Mucosa of descending colon (tissue), 3 donors: ENCODE measurements around the gene ANKRD31. TPM values are rescaled to one million over a fixed set of nuclear protein-coding genes. Genes with fewer than 3 reads are reported as not detected.

Experiments used
- ATAC-seq: fragments of 200-7000 bp; cut with Tn5 transposase; one replicate; pipeline ENCODE4 v1.9.1; 2020; ENCODE audit warnings: mild to moderate bottlenecking, moderate library complexity
- DNase-seq, 3 donors: peaks; one replicate each; pipeline ENCODE4 v3.0.0-alpha.2; 2020
- H3K36me3 ChIP-seq: fragments of 200-600 bp; one replicate; pipeline ENCODE4 v1.8.0; 2021; ENCODE audit warnings: low read depth, mild to moderate bottlenecking
- H3K4me1 ChIP-seq: fragments of 200-600 bp; one replicate; pipeline ENCODE4 v1.8.0; 2021; ENCODE audit warnings: low read depth, mild to moderate bottlenecking
- H3K4me3 ChIP-seq: fragments of 200-600 bp; one replicate; pipeline ENCODE4 v1.8.0; 2021; ENCODE audit warnings: mild to moderate bottlenecking
- H3K9me3 ChIP-seq: fragments of 200-600 bp; one replicate; pipeline ENCODE4 v1.8.0; 2021; ENCODE audit warnings: mild to moderate bottlenecking
- CTCF ChIP-seq: fragments of 200-600 bp; IDR thresholded peaks from one replicate; pipeline ENCODE4 v1.8.0; 2022; ENCODE audit warnings: antibody characterized with exemption, mild to moderate bottlenecking
- intact Hi-C, 2 donors: fragments of 100-400 bp; cut with DNase I in 1 of 2; cut with micrococcal nuclease in 1 of 2; formaldehyde crosslinking; loops; one replicate each; pipeline versions ENCODE4 v1.11.0 to v1.11.1; 2022; cut with DNase I, micrococcal nuclease
- total RNA-seq, 3 donors: library from RNA; stranded (reverse); fragmentation: NEBNext Ultra II Directional in 2 of 3; extraction: Animal tissue kit (Norgen Biotek cat#: 25700) in 2 of 3; gene quantifications; one replicate each; pipeline versions ENCODE4 v1.2.1 to v1.2.4, GENCODE V29; 2021 to 2023
- donor health status: DM: no; HTN: no; CAD: no; lungs with moderate emphysema.
- donor health status: DM: no; HTN: no; CAD: no.
- donor health status: DM: no; HTN: yes; CAD: no.

Gene ANKRD31
- total RNA-seq, 3 donors from 2014 or later = 0.14 to 0.17 (median 0.16) TPM

DNA sequence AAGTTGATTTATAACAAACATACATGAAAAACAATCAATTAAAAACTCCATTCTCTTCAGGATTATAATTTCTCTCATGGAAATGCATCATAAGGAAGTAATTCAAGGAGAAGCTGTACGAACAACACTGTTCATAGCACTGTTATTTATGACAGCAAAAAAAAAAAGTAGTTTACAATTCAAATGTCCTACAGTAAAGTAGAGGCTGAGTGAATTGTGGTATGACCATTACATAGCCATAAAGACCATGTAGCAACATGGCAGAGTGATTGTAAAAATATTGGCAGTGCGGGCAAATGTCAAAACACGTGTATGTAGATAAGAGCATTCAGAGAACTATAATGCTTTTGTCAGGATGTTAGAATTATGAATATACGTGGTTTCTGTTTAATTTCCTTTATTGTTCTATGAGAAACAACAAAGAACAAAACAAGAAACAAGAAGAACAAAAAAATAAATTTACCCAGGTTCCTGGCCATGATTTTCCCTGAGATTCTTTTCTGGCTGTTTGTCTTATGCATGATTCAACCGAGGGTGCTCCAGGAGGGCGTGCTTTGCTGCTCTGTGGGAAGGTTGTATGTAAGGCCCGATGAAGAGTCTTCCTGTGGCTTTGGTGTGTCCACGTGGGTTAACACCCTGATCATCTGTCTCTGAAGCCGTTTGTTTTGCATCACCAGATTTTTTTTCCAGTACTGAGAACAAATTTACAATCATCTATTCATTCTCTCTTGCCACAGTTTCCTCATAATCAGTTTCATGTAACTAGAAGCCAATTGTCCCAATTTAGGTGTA is 213.1 kb downstream of the ANKRD31 start:
- peaks cover 10% of the 10 kb centered on the region for H3K4me1 ChIP-seq
- no peaks in the 10 kb centered on the region for H3K36me3 ChIP-seq
- no peak overlapping the region for H3K4me3 ChIP-seq
- ATAC-seq (peak; percentile 88), DNase-seq (peak in 1 of 3 donors; percentile 28)
- intact Hi-C loops = no loop called here
- H3K9me3 ChIP-seq = no peaks in the 10 kb centered on the region
- TF ChIP-seq CTCF = no peak

- intact Hi-C loops = no loop called here
- ATAC-seq (no peak), DNase-seq (no peak)
- TF ChIP-seq CTCF = no peak
- H3K4me3 ChIP-seq = no peak overlapping the region
- peaks cover 10% of the 10 kb centered on the region for H3K4me1 ChIP-seq
- no peaks in the 10 kb centered on the region for H3K9me3 ChIP-seq
- no peaks in the 10 kb centered on the region for H3K36me3 ChIP-seq
These were observed 214.9 kb downstream of the ANKRD31 start for GRCh38 chr5:75021800-75022199.

- intact Hi-C loops = no loop called here
- TF ChIP-seq CTCF = no peak
- peaks cover 10% of the 10 kb centered on the region for H3K4me1 ChIP-seq
- ATAC-seq (no peak), DNase-seq (no peak)
- H3K36me3 ChIP-seq = no peaks in the 10 kb centered on the region
- no peak overlapping the region for H3K4me3 ChIP-seq
- no peaks in the 10 kb centered on the region for H3K9me3 ChIP-seq
These were observed 215.5 kb downstream of the ANKRD31 start for GRCh38 chr5:75021219-75021618.

DNA sequence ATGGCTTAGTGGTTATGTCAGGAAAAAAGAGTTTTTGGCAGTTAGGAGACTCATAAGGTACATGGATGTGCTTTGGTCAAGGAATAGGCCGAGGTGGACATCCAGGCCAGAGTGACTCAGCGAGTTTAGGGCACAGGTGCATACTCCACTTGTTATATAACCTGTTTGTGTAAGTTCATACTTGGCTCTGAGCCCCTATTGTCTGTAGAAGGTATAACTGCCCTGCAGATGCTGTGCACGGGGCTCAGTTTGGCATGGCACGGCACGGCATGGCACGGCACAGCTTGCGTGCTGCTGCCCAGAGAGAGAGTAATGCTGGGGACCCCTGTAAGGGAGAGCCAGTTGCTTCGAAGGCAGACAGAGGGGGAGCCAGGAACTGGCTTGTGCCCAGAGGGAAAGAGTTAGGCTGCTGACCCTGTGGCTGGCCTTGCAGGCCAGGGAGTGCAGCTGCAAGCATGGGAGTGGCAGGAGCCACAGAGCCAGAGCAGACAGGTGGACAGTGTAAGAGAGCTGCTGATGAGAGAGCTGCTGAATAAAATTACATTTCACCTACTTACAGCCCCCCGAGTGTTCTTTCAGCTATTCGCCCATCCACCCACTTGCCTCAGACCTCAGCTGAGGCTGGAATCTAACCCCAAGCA is 216.5 kb downstream of the ANKRD31 start:
- Histone ChIP-seq H3K4me3 (no peak overlapping the region), H3K4me1 (peaks cover 10% of the 10 kb centered on the region), H3K9me3 (no peaks in the 10 kb centered on the region), H3K36me3 (no peaks in the 10 kb centered on the region)
- no peak for TF ChIP-seq CTCF
- intact Hi-C loops = no loop called here
- DNase-seq (no peak), ATAC-seq (peak; percentile 37)

DNA sequence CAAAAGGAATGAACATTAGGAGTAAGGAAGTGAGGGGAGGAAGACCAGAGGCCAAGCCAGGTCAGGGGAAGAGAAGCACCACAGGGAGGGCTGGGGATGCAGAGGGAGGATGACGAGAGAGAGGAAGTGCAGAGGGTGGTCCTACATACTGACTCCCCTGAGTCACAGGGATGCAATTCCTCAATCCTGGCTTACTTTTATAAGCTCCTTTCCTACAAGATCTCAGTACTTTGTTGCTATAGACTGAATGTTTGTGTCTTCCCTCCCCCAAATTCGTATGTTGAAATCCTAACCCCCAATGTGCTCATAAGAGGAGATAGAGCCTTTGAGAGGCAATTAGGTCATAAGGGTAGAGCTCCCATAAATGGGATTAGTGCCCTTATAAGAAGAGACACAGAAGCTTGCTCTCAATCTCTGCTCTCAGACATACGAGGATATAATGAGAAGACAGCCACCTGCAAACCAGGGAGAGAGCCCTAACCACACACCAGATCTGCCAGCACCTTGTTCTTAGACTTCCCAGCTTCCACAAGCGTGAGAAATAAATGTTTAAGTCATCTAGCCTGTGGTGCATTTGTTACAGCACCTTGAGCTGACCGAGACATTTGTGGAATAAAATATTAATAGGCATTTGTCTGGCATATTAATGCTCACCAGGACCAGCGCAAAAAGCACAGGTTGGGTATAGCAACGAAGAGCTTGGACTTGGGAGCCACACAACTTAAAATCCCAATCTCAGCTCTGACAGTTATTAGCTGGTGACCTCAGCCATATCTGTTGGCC is 217.7 kb downstream of the ANKRD31 start:
- Histone ChIP-seq H3K36me3 (no peaks in the 10 kb centered on the region), H3K4me1 (peaks cover 10% of the 10 kb centered on the region), H3K4me3 (no peak overlapping the region), H3K9me3 (no peaks in the 10 kb centered on the region)
- intact Hi-C loops = no loop called here
- TF ChIP-seq CTCF = no peak
- ATAC-seq (no peak), DNase-seq (no peak)

Other genes with a start within 250 kb of the ANKRD31 start
- 1 to 10 TPM in 2 of 3 donors, under 1 TPM in 1; 0.92 to 6.1 (median 2.4) TPM for gene GCNT4, start 184.3 kb downstream of the ANKRD31 start, total RNA-seq
- 100 to 1,000 TPM in 2 of 3 donors, 10 to 100 TPM in 1; 91.4 to 184 (median 149) TPM for gene HMGCR, start 100.3 kb upstream of the ANKRD31 start, total RNA-seq